H1 (cell line): ENCODE measurements around the gene AURKAIP1. TPM values are rescaled to one million over a fixed set of nuclear protein-coding genes. Genes with fewer than 3 reads are reported as not detected.

Experiments used
- ASH2L ChIP-seq: fragments of 200-600, 300-600 bp; sonication (generic); IDR thresholded peaks from one replicate; pipeline ENCODE4 v1.7.1; 2017; ENCODE audit warnings: low read length
- CHD2 ChIP-seq: IDR thresholded peaks from 2 replicates; pipeline ENCODE4 v1.6.1; 2012; ENCODE audit warnings: low read length, improper control_type of control experiment
- CTCF ChIP-seq, 3 experiments: IDR thresholded peaks; 1 replicate in 2 of 3; 2 replicates in 1 of 3; pipeline versions ENCODE4 v1.5.1 to v1.6.1; 2011; ENCODE audit warnings: low read length in 3 of 3, mild to moderate bottlenecking in 3 of 3, inconsistent platforms in 2 of 3, low read depth in 1 of 3, moderate library complexity in 1 of 3; ENCODE audit not compliant: insufficient read depth in 1 of 3; ENCODE audit errors: control extremely low read depth in 1 of 3
- E2F6 ChIP-seq: IDR thresholded peaks from 2 replicates; pipeline ENCODE4 v1.6.1; 2012; ENCODE audit warnings: inconsistent platforms
- GABPA ChIP-seq: IDR thresholded peaks from 2 replicates; pipeline ENCODE4 v1.6.1; 2011; ENCODE audit warnings: mild to moderate bottlenecking, low read length, moderate library complexity, borderline replicate concordance; ENCODE audit not compliant: insufficient read depth
- HDAC2 ChIP-seq, 2 experiments: fragments of 300-600 bp in 1 of 2; sonication (generic) in 1 of 2; IDR thresholded peaks; 2 replicates each; pipeline ENCODE4 v1.6.1; 2011 to 2012; ENCODE audit warnings: low read depth in 2 of 2, low read length in 2 of 2, mild to moderate bottlenecking in 2 of 2, moderate library complexity in 2 of 2, borderline replicate concordance in 1 of 2, inconsistent platforms in 1 of 2
- KDM4A ChIP-seq: IDR thresholded peaks from one replicate; pipeline ENCODE4 v1.7.1; 2012; ENCODE audit warnings: low read depth, mild to moderate bottlenecking, moderate library complexity, low read length, inconsistent platforms; ENCODE audit not compliant: severe bottlenecking
- KDM5A ChIP-seq: fragments of 200-600 bp; IDR thresholded peaks from 2 replicates; pipeline ENCODE4 v1.7.1; 2012; ENCODE audit warnings: mild to moderate bottlenecking, low read length, inconsistent platforms, mixed read lengths
- RAD21 ChIP-seq, 2 experiments: IDR thresholded peaks in 1 of 2; conservative IDR thresholded peaks in 1 of 2; 2 replicates each; pipeline ENCODE4 v1.6.1; 2011; ENCODE audit warnings: low read depth in 2 of 2, low read length in 2 of 2, improper control_type of control experiment in 1 of 2, inconsistent platforms in 1 of 2, mild to moderate bottlenecking in 1 of 2, moderate library complexity in 1 of 2
- SIX5 ChIP-seq: IDR thresholded peaks from 2 replicates; pipeline ENCODE4 v1.6.1; 2011; ENCODE audit warnings: mild to moderate bottlenecking, low read depth, low read length
- SRF ChIP-seq: IDR thresholded peaks from 2 replicates; pipeline ENCODE4 v1.6.1; 2011; ENCODE audit warnings: mild to moderate bottlenecking, low read depth, low read length, moderate library complexity
- TAF1 ChIP-seq: IDR thresholded peaks from 2 replicates; pipeline ENCODE4 v1.6.1; 2011; ENCODE audit warnings: mild to moderate bottlenecking, low read depth, low read length
- TBP ChIP-seq: IDR thresholded peaks from 2 replicates; pipeline ENCODE4 v1.6.1; 2011; ENCODE audit warnings: low read depth, low read length, improper control_type of control experiment
- TCF12 ChIP-seq: IDR thresholded peaks from 2 replicates; pipeline ENCODE4 v1.6.1; 2011; ENCODE audit warnings: low read depth, mild to moderate bottlenecking, low read length
- YY1 ChIP-seq: IDR thresholded peaks from 2 replicates; pipeline ENCODE4 v1.6.1; 2011; ENCODE audit warnings: low read depth, mild to moderate bottlenecking, low read length
- polyA plus RNA-seq, 7 experiments: library from polyadenylated mRNA; depleted of rRNA in 3 of 7; stranded (reverse) in 5 of 7; unstranded in 2 of 7; fragments of >200 nt in 5 of 7; fragments of 200-250 nt in 2 of 7; gene quantifications; 1 replicate in 5 of 7; 2 replicates in 1 of 7; 4 replicates in 1 of 7; pipeline versions ENCODE4 v1.2.1 to v1.2.3, GENCODE V29; 2011 to 2013; ENCODE audit warnings: missing spikeins in 2 of 7, mixed read lengths in 2 of 7
- total RNA-seq: library from RNA; stranded (reverse); fragmentation: NEBNext Ultra II Directional; extraction: Animal tissue kit (Norgen Biotek cat#: 25700); gene quantifications from 2 replicates; pipeline ENCODE4 v1.2.1, GENCODE V29; 2021

Gene AURKAIP1
- total and polyA plus RNA-seq, 2 of the 8 experiments (the other 6 are each of a cell fraction or from before 2014, with no cell fraction given): 87.8 to 194 TPM

- peak; percentile 93 for TF ChIP-seq ASH2L
- TF ChIP-seq CTCF (IDR thresholded peaks at IDR 0.05; ENCODE audit: control extremely low read depth in 1 of 3, insufficient read depth in 1 of 3, low read depth in 1 of 3, low read length in 3 of 3): 0 out of 4 replicates have a peak, but pooled peaks of 1 of the 3 experiments have one; percentile 0
- TF ChIP-seq RAD21 (IDR thresholded peaks at IDR 0.05 in 1 of 2, conservative IDR thresholded peaks at IDR 0.05 in 1 of 2; ENCODE audit: low read depth in 2 of 2, low read length in 2 of 2): no peak
- no peak; the same call in 1 of the 2 replicates for TF ChIP-seq E2F6
- peak; percentile 28 for TF ChIP-seq KDM4A
- TF ChIP-seq SRF: no peak
- TF ChIP-seq TCF12: no peak
- TF ChIP-seq TAF1: peak; percentile 97
- peak; percentile 99 for TF ChIP-seq GABPA
- TF ChIP-seq CHD2: peak; percentile 90
- peak; percentile 50; the same call in 1 of the 2 replicates for TF ChIP-seq SIX5
- TF ChIP-seq YY1: peak; percentile 97
- peak in 1 of 2 experiments; percentile 86; a peak in 2 of 4 replicates for TF ChIP-seq HDAC2 (IDR thresholded peaks at IDR 0.05; ENCODE audit: borderline replicate concordance in 1 of 2, low read depth in 2 of 2, low read length in 2 of 2)
- peak; percentile 92 for TF ChIP-seq TBP
- peak; percentile 96 for TF ChIP-seq KDM5A
Measured at GRCh38 chr1:1406821-1407635, 32.0 kb upstream of the AURKAIP1 start, which contains the start of gene MRPL20 (continued).
